Measurements from ENCODE around the gene PLPPR5. TPM values are rescaled to one million over a fixed set of nuclear protein-coding genes. Genes with fewer than 3 reads are reported as not detected.
A peak's percentile ranks its signal among the peaks of the same experiment; 100 is the strongest.
"Not testable (repeated sequence)": the region's sequence is repeated elsewhere in the genome, so short reads cannot be mapped to it uniquely, and the experiment has no call there.

The PLPPR5 gene
- total RNA-seq, result not detected

DNA sequence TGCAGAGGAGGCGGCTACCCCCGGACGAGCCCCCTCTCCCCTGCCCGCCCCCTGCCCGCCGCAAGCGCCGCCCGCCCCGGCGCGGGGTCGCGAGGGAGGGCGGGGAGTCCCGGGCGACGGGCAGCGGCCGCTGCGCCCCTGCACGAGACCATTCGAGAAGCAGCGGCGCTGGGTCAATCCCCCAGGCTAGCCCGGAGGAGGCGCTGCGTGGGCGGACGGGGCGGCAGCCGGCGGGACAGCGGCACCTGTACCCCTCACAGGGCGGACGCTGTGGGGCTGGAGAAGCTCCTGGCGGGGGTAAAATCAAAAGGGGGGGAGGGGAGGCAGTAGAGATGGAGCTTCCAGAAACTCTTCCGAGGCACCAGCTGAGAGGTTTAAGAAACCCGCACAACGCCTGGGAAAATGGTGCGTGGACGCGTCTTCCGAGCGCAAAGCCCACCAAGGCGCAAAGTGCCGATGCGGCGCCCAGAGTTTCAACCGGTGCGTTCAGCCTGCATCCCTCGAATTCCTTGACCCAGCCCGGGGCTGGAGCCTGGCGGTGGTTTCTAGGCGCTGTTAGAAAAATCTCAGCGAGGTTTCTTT, at the start of gene PLPPR5:
Gene PLPPR5 (minus strand): TSS at position 1 of the 582 bp plus-strand sequence. CDS start 190 bp downstream, outside the sequence.
- ATAC-seq (ENCODE audit: insufficient number of reproducible peaks, low FRiP score, low read depth), result no peak
- Histone ChIP-seq H3K4me3 (peak within 1 kb of the TSS; percentile 58), H3K27ac (no peak within 1 kb of the TSS), H3K9me3 (no peaks in the 10 kb centered on the region), H3K27me3 (replicated peaks; ENCODE audit: insufficient read depth) (no peaks in the 10 kb centered on the region), H3K36me3 (no peaks in the 10 kb centered on the region), H3K4me1 (ENCODE audit: control insufficient read depth in 1 of 2, low read depth in 2 of 2) (peaks cover 0 to 16% of the 10 kb centered on the region in 2 donors)
- TF ChIP-seq, protein P1, sequence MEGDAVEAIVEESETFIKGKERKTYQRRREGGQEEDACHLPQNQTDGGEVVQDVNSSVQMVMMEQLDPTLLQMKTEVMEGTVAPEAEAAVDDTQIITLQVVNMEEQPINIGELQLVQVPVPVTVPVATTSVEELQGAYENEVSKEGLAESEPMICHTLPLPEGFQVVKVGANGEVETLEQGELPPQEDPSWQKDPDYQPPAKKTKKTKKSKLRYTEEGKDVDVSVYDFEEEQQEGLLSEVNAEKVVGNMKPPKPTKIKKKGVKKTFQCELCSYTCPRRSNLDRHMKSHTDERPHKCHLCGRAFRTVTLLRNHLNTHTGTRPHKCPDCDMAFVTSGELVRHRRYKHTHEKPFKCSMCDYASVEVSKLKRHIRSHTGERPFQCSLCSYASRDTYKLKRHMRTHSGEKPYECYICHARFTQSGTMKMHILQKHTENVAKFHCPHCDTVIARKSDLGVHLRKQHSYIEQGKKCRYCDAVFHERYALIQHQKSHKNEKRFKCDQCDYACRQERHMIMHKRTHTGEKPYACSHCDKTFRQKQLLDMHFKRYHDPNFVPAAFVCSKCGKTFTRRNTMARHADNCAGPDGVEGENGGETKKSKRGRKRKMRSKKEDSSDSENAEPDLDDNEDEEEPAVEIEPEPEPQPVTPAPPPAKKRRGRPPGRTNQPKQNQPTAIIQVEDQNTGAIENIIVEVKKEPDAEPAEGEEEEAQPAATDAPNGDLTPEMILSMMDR (IDR thresholded peaks at IDR 0.05), result no peak
- DNase-seq (ENCODE audit: low spot score), result no peak

DNA sequence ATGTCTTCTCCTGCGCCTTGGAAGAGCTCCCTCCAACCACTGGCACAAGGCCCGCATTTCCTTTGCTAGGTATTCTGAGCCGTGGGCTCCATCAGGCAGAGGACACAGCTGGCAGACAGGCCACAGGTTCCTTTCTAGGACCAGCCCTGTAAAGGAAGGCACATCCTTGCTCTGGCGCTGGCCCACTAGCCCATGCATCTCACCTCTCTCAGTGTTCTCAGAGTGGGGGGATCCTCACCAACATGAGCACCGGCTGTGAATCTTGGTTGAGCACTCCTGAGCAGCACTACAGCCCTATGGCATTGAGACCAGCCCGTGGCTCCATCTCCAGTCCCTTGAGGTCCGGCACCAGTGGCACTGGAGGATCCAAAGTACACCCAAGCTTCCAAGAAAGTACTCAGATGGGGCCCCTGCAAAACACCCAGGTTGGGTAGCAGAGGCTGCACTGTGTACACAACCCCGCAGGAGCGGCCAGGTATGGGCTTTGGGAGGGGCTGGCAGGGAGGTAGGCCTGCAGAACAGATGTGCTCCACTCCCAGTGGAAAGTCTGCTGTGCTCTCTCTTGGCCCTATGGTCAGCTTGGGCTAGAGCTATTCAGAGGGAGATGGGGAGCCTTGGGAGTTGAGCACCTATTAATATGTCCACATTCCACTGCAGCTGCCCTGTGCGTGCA, 47.1 kb upstream of the PLPPR5 start:
- ATAC-seq (ENCODE audit: insufficient number of reproducible peaks, low FRiP score, low read depth), result no peak
- H3K4me3 ChIP-seq, result no peak overlapping the region
- TF ChIP-seq, protein P1 (IDR thresholded peaks at IDR 0.05), result no peak
- DNase-seq (ENCODE audit: low spot score), result no peak
- no peaks in the 10 kb centered on the region for H3K36me3 ChIP-seq
- H3K9me3 ChIP-seq, result no peaks in the 10 kb centered on the region
- no peak overlapping the region for H3K27ac ChIP-seq
- no peaks in the 10 kb centered on the region for H3K4me1 ChIP-seq (ENCODE audit: control insufficient read depth in 1 of 2, low read depth in 2 of 2)
- no peaks in the 10 kb centered on the region for H3K27me3 ChIP-seq (replicated peaks; ENCODE audit: insufficient read depth)

- Histone ChIP-seq H3K4me3 (no peak overlapping the region), H3K4me1 (ENCODE audit: control insufficient read depth in 1 of 2, low read depth in 2 of 2) (no peaks in the 10 kb centered on the region), H3K27ac (no peak overlapping the region), H3K9me3 (no peaks in the 10 kb centered on the region), H3K36me3 (no peaks in the 10 kb centered on the region), H3K27me3 (replicated peaks; ENCODE audit: insufficient read depth) (no peaks in the 10 kb centered on the region)
- TF ChIP-seq, protein P1 (IDR thresholded peaks at IDR 0.05), result no peak
- ATAC-seq (ENCODE audit: insufficient number of reproducible peaks, low FRiP score, low read depth) (no peak), DNase-seq (ENCODE audit: low spot score) (no peak)
These were observed 45.1 kb upstream of the PLPPR5 start for GRCh38 chr1:99049745-99050144.

GRCh38 chr1:99036746-99037145, 32.1 kb upstream of the PLPPR5 start:
- H3K4me1 ChIP-seq (ENCODE audit: control insufficient read depth in 1 of 2, low read depth in 2 of 2); H3K4me3 ChIP-seq; H3K36me3 ChIP-seq; H3K27ac ChIP-seq; ATAC-seq (ENCODE audit: insufficient number of reproducible peaks, low FRiP score, low read depth); DNase-seq (ENCODE audit: low spot score); H3K9me3 ChIP-seq; H3K27me3 ChIP-seq (replicated peaks; ENCODE audit: insufficient read depth): not testable (repeated sequence)

- Histone ChIP-seq H3K27me3 (replicated peaks; ENCODE audit: insufficient read depth) (no peaks in the 10 kb centered on the region), H3K4me1 (ENCODE audit: control insufficient read depth in 1 of 2, low read depth in 2 of 2) (no peaks in the 10 kb centered on the region), H3K27ac (no peak overlapping the region), H3K4me3 (no peak overlapping the region), H3K36me3 (no peaks in the 10 kb centered on the region), H3K9me3 (no peaks in the 10 kb centered on the region)
- no peak for DNase-seq (ENCODE audit: low spot score)
- ATAC-seq (ENCODE audit: insufficient number of reproducible peaks, low FRiP score, low read depth), result no peak
- TF ChIP-seq, protein P1 (IDR thresholded peaks at IDR 0.05), result no peak
These were observed 13.7 kb upstream of the PLPPR5 start for GRCh38 chr1:99018313-99018712.

All from thoracic aorta (tissue), 2 donors.